NCI-H2029 treated with DMSO at 0.1 percent for 48 hours (cell line): ENCODE data around the gene SLC2A4.
A peak's percentile ranks its signal among the peaks of the same experiment; 100 is the strongest.

Source experiments
- DNase-seq: peaks from one replicate; lab custom pipeline; 2025; lab: John Stamatoyannopoulos, UW

The SLC2A4 gene

GRCh38 chr17:7279448-7279847, 2.1 kb upstream of the SLC2A4 start:
- no peak for DNase-seq

GRCh38 chr17:7280519-7281073, 922 bp upstream of the SLC2A4 start:
- DNase-seq = peak; percentile 54

- DNase-seq = no peak
Measured at GRCh38 chr17:7281953-7282751, 634 bp downstream of the SLC2A4 start.

GRCh38 chr17:7282752-7283321, 1.3 kb downstream of the SLC2A4 start:
- DNase-seq = no peak

DNA sequence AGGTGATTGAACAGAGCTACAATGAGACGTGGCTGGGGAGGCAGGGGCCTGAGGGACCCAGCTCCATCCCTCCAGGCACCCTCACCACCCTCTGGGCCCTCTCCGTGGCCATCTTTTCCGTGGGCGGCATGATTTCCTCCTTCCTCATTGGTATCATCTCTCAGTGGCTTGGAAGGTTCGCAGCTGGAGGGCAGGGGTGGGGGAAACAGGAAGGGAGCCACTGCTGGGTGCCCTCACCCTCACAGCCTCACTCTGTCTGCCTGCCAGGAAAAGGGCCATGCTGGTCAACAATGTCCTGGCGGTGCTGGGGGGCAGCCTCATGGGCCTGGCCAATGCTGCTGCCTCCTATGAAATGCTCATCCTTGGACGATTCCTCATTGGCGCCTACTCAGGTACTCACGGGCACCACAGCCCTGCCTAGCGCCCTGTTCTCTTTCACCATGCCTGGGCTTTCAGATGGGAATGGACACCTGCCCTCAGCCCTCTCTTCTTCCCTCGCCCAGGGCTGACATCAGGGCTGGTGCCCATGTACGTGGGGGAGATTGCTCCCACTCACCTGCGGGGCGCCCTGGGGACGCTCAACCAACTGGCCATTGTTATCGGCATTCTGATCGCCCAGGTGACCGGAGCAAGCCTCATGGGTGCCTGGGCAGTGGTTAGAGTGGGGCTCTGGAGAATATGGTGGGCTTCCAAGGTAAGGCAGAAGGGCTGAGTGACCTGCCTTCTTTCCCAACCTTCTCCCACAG, 2.1 kb downstream of the SLC2A4 start:
- DNase-seq = no peak

DNA sequence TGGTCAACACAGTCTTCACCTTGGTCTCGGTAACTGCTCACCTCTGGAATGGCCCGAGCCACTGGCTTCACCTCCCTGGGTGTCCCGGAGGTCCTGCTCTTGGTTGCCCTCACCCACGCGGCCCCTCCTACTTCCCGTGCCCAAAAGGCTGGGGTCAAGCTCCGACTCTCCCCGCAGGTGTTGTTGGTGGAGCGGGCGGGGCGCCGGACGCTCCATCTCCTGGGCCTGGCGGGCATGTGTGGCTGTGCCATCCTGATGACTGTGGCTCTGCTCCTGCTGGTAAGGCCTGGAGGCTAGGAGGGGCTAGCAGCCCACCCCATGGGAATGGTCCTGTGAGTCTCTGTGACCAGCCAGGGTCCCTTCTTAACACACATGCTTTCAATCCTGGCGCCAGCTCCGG, 3.4 kb downstream of the SLC2A4 start:
- no peak for DNase-seq

- DNase-seq = no peak
Measured at GRCh38 chr17:7285679-7286078, 4.2 kb downstream of the SLC2A4 start.

- DNase-seq = no peak
Measured at GRCh38 chr17:7289256-7290032, 7.9 kb downstream of the SLC2A4 start.

DNA sequence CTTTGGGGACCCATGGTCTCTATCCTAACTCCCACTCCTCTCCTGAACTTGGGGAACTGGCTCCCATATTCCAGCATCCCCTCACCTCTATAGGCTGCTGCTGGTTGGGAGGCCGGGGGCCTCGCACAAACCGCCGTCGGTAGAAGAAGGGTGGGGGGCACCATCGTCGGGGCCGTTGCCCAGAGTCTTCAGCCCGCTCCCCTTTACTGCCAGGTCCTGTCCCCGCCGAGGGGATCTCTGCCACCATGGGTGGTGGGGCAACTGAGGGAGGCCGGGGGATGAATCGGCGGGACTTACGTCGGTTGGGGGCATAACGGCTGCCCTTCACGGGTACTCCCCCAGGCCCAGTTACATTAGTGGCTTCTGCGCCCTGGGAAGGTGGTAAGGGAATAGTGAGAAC, 8.6 kb downstream of the SLC2A4 start:
- no peak for DNase-seq

- no peak for DNase-seq
Measured at GRCh38 chr17:7290685-7291084, 9.2 kb downstream of the SLC2A4 start.

DNA sequence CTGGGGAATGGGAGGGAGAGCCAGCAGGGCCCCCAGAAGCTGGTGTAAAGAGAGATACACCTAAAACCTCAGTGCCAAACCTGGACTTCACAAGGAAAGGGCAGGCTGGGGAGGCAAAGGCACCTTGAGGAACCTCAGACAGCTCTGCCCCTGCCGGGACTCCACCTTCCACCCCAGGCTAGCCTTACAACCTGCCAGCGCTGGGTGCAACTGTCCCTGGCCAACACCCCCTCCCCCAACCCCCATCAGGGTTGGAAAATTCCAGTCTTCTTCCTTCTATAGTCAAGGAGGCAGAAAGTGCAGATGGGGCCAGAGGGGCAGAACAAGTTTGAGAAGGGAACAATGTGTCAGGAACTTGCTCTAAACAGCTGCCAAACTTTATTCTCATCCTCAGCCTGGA, 10.7 kb downstream of the SLC2A4 start:
- DNase-seq = no peak

- no peak for DNase-seq
Measured at GRCh38 chr17:7292729-7293128, 11.2 kb downstream of the SLC2A4 start.

- DNase-seq = no peak
Measured at GRCh38 chr17:7293159-7293558, 11.6 kb downstream of the SLC2A4 start.

DNA sequence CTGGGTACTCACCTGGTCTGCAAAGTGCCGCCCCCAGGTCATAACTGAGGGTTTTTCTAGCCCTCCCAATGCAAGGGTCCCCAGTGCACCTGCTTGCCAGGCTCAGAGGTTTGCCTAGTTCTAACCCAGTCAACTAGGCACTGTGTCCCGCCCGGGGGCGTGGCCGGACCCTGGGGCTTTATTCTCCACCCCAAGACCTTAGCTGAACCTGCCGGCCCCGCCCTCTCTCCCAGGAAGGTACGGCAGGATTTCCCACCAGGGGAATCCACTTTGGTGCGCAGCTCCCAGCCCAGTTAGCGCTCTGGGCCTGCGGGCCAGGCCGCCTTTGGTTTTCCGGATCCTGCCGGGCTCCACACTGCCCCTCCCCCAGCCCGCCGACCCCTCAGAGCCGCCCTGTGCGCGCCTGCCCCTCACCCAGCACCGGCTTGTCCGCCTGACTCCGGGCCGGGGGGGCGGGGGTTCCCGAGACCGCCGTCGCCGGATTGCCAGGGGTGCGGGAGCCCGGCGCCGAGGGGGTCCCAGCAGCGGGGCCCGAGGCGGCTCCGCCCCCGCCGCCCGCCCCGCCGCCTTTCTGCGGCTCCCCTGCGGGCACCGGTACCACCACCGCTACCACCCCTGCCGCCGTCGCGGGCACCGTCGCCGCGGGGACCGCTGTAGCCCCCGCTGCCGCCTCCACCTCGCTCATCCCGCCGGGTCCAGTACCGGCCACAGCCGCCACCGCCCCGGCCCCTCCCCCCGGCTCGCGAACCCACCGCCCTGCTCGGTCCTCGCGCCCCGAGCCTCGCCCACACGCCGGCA, 12.5 kb downstream of the SLC2A4 start:
- no peak for DNase-seq

DNA sequence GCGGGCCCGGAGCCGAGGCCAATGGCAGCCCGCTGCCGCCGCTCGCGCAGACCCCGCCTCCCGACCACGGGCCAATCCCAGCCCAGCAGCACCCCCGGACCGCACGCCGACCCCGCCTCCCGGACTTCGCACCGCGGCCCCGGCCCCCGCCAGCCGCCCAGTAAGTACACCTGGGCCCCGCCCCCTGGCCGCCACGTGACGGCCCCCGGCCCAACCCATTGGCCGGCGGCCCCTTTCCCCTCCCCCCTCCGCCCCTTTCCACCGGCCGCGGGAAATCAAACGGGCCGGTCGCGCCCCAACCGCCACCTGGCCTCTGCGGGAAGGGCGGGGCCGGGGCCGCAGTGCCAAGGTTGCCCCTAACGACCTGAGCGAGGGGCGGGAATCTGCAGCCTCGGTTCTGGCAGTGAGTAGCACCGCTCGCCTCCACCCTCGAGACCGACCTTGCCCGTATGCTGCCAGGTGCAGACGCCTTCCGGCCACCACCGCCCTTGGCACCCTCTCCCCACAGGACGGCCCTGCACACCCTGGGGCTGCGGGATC, 13.2 kb downstream of the SLC2A4 start, which contains the start of gene YBX2:
TSS of gene YBX2 (minus strand) at position 26 of the 540 bp plus-strand sequence. CDS start 139 bp downstream, outside the sequence.
- DNase-seq = peak; percentile 2

- DNase-seq = no peak
Measured at GRCh38 chr17:7295230-7296180, 14.0 kb downstream of the SLC2A4 start.

GRCh38 chr17:7296189-7296861, 14.8 kb downstream of the SLC2A4 start:
- no peak for DNase-seq

DNA sequence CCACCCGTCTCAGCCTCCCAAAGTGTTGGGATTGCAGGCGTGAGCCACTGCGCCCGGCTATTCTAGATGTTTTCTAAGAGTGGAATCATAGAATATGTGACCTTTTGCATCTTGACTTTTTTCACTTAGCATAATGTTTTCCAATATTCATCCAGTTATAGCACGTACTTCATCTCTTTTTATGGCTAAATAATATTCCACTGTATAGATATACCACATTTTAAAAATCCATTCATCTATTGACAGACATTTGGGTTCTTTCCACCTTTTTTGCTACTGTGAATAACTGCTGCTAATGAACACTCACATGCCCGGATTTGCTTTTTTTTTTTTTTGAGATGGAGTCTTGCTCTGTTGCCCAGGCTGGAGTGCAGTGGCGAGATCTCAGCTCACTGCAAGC, 22.7 kb downstream of the SLC2A4 start:
- DNase-seq = no peak
